Measurements from ENCODE around the gene CEBPZOS. TPM values are rescaled to one million over a fixed set of nuclear protein-coding genes. Genes with fewer than 3 reads are reported as not detected.

Gene CEBPZOS
- total and polyA plus RNA-seq, 8 donors, result 33.1 to 54.3 (median 51.1) TPM

DNA sequence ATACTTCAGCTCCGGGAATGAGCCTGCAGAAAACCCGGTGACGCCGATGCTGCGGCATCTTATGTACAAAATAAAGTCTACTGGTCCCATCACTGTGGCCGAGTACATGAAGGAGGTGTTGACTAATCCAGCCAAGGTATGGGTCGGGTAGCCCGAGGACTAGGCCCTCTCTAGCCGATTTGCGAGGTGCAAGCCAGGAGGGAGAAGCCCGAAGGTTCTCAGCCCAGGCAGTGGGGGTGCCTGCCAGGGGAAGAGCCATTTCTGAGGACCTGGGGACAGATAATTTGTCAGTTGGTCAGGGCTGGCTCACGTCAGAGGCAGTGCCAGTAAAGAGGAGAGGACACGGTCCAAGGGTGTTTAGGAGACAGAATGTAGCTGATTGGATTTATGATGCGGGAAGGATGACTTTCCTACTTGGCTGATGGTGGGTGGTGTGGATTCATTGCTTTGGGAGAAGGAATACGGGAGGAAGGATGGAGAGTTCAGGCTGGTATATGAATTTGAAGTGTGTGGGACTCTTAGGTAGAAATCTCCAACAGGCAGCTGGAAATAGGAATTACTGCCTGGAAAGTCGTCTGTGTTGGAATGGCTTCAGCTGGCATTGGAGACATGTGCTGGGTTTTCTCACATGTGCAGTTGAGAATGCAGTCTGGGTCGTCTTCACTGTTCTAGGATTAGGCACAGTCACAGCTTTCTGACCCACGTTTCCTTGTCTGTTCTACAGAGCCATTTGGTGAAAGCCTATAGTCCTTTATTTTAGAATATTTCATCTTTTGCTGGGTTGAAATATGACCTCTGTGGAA, 36.0 kb downstream of the CEBPZOS start:
- peak in 1 of 4 donors; percentile 62 for DNase-seq
- peak overlapping the region; percentile 91 to 92 for H3K27ac ChIP-seq
- TF ChIP-seq, protein P1, sequence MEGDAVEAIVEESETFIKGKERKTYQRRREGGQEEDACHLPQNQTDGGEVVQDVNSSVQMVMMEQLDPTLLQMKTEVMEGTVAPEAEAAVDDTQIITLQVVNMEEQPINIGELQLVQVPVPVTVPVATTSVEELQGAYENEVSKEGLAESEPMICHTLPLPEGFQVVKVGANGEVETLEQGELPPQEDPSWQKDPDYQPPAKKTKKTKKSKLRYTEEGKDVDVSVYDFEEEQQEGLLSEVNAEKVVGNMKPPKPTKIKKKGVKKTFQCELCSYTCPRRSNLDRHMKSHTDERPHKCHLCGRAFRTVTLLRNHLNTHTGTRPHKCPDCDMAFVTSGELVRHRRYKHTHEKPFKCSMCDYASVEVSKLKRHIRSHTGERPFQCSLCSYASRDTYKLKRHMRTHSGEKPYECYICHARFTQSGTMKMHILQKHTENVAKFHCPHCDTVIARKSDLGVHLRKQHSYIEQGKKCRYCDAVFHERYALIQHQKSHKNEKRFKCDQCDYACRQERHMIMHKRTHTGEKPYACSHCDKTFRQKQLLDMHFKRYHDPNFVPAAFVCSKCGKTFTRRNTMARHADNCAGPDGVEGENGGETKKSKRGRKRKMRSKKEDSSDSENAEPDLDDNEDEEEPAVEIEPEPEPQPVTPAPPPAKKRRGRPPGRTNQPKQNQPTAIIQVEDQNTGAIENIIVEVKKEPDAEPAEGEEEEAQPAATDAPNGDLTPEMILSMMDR (IDR thresholded peaks at IDR 0.05), result no peak
- no peaks in the 10 kb centered on the region for H3K27me3 ChIP-seq
- H3K4me1 ChIP-seq, result peaks cover 18 to 48% of the 10 kb centered on the region in 2 donors
- ATAC-seq, result peak; percentile 48
- intact Hi-C loops (cut with DNase I), result no loop called here
- peaks cover 0 to 34% of the 10 kb centered on the region in 2 donors for H3K36me3 ChIP-seq
- no peaks in the 10 kb centered on the region for H3K9me3 ChIP-seq
- H3K4me3 ChIP-seq, result peak overlapping the region; percentile 65 to 78

DNA sequence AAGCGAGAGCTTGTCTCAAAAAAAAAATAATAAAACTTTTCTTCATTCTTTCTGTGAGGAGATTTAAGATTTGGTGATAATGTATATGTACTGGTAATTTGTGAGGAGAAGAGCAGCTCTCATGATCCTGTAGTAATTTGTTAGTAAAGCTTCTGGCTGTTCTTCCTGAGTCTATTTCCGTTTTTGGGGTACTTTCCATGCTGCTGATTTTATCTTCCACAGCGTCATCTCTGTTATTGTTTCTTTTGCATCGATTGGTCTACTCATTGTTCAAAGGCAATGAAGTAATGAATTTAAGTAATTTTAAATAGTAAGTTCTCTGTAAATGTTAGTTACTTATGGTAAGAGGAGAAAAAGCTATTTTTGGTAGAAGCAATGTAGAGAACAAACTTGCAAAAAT, 47.1 kb downstream of the CEBPZOS start:
- Histone ChIP-seq H3K36me3 (peaks cover 0 to 76% of the 10 kb centered on the region in 2 donors), H3K4me3 (no peak overlapping the region), H3K9me3 (no peaks in the 10 kb centered on the region), H3K27me3 (no peaks in the 10 kb centered on the region), H3K4me1 (no peaks in the 10 kb centered on the region), H3K27ac (peak overlapping the region in 1 of 2 donors; percentile 26)
- DNase-seq, result no peak
- no peak for ATAC-seq
- TF ChIP-seq, protein P1 (IDR thresholded peaks at IDR 0.05), result no peak
- intact Hi-C loops (cut with DNase I), result no loop called here

DNA sequence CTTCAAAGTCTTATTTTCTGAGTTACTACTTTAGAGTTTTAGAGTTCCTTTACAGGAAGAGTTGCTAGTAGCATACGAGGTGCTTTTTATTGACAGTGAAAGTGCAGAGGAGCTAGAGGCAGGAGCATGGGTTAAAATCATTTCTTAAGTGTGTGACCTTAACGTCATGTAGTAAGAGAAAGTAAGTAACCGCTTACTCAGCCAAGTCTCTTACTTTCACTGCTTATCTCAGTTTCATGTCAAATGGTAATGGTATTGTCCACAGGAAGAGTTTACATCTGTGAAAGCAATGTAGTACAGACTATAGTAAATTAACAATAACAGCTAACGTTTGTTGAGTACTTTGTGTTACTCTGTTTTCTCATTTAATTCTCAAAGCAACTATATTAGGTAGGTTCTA, 47.7 kb downstream of the CEBPZOS start:
- TF ChIP-seq, protein P1 (IDR thresholded peaks at IDR 0.05), result no peak
- H3K9me3 ChIP-seq, result no peaks in the 10 kb centered on the region
- intact Hi-C loops (cut with DNase I), result no loop called here
- no peaks in the 10 kb centered on the region for H3K4me1 ChIP-seq
- H3K4me3 ChIP-seq, result no peak overlapping the region
- ATAC-seq (no peak), DNase-seq (no peak)
- H3K36me3 ChIP-seq, result peaks cover 0 to 79% of the 10 kb centered on the region in 2 donors
- H3K27me3 ChIP-seq, result no peaks in the 10 kb centered on the region
- H3K27ac ChIP-seq, result no peak overlapping the region

DNA sequence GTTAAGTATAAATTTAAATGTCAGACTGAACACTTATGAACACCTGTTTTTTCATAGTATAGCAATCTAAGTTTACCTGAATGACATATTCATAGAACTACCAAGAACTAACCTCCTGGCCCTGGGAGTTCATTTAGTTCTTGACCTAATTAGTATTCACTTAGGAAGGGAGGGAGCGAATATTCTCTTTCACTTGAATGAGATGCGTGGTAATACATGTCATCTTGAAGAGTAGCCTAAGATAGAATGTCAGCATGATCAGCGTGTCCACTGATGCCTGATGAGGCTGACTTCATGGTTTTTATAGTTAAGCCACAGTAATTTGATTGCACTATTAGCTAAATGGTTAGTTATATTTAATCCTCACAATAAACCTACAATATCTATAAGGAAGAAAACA, 48.5 kb downstream of the CEBPZOS start:
- Histone ChIP-seq H3K4me3 (no peak overlapping the region), H3K27me3 (no peaks in the 10 kb centered on the region), H3K4me1 (no peaks in the 10 kb centered on the region), H3K9me3 (no peaks in the 10 kb centered on the region), H3K36me3 (peaks cover 0 to 79% of the 10 kb centered on the region in 2 donors), H3K27ac (no peak overlapping the region)
- DNase-seq (no peak), ATAC-seq (no peak)
- intact Hi-C loops (cut with DNase I), result no loop called here
- TF ChIP-seq, protein P1 (IDR thresholded peaks at IDR 0.05), result no peak

DNA sequence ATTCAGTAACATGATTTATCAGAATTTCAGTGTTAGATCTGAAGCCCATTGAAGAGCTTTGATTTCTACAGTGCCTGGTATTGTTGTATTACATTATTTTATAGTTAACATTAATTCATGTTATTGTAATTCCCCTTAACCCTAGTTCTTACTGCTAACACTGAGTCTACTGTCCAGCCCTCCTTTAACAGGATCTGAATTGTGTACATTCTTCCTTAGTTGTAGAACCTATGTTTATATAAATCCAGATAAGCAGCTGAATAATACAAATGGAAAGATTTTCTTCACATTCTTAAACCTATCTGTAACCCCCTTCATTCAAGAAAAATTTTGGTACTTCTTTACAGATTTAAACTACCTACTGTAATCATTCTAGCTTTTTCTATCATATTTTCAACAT, 49.9 kb downstream of the CEBPZOS start:
- DNase-seq (no peak), ATAC-seq (no peak)
- Histone ChIP-seq H3K36me3 (peaks cover 0 to 91% of the 10 kb centered on the region in 2 donors), H3K27ac (no peak overlapping the region), H3K27me3 (no peaks in the 10 kb centered on the region), H3K4me3 (no peak overlapping the region), H3K4me1 (no peaks in the 10 kb centered on the region), H3K9me3 (no peaks in the 10 kb centered on the region)
- TF ChIP-seq, protein P1 (IDR thresholded peaks at IDR 0.05), result no peak
- intact Hi-C loops (cut with DNase I), result no loop called here

All from left lung (tissue), 10 donors.